Natural killer cell (primary cell): ENCODE data around the gene HEATR1. TPM values are rescaled to one million over a fixed set of nuclear protein-coding genes. Genes with fewer than 3 reads are reported as not detected.
A peak's percentile ranks its signal among the peaks of the same experiment; 100 is the strongest.

Experiments
- ATAC-seq, 3 donors: fragments of 150-1000 bp in 2 of 3; fragments of 200-7000 bp in 1 of 3; cut with Tn5 transposase; 1 replicate in 1 of 3; 2 replicates in 2 of 3; pipeline ENCODE4 v1.10.0; 2021; ENCODE audit warnings: mild to moderate bottlenecking in 2 of 3, moderate library complexity in 2 of 3
- DNase-seq, 2 donors: peaks; one replicate each; pipeline versions ENCODE4 v3.0.0 to v3.0.0-alpha.2; 2013 to 2021; ENCODE audit warnings: mixed read lengths in 1 of 2
- H3K27ac ChIP-seq: one replicate; pipeline ENCODE4 v1.5.1; 2013; ENCODE audit warnings: mild to moderate bottlenecking, low read length
- H3K27me3 ChIP-seq: one replicate; pipeline ENCODE4 v1.6.1; 2013; ENCODE audit warnings: low read length; ENCODE audit not compliant: control insufficient read depth, insufficient read depth
- H3K36me3 ChIP-seq: one replicate; pipeline ENCODE4 v1.6.1; 2013; ENCODE audit warnings: low read length; ENCODE audit not compliant: control insufficient read depth, insufficient read depth
- H3K4me1 ChIP-seq: one replicate; pipeline ENCODE4 v1.6.1; 2013; ENCODE audit warnings: low read length; ENCODE audit not compliant: control insufficient read depth, insufficient read depth
- H3K4me3 ChIP-seq: one replicate; pipeline ENCODE4 v1.5.1; 2013; ENCODE audit warnings: low read length
- H3K9me3 ChIP-seq: one replicate; pipeline ENCODE4 v1.6.1; 2013; ENCODE audit warnings: low read length; ENCODE audit not compliant: control insufficient read depth, insufficient read depth
- H3K27ac Mint-ChIP-seq, 2 donors: one replicate each; pipeline ENCODE4 v1.8.0; 2022; ENCODE audit warnings: mild to moderate bottlenecking in 2 of 2, mixed read lengths in 2 of 2, moderate library complexity in 1 of 2
- H3K27me3 Mint-ChIP-seq, 2 donors: one replicate each; pipeline ENCODE4 v1.8.0; 2022; ENCODE audit warnings: low read depth in 2 of 2, mixed read lengths in 2 of 2
- H3K36me3 Mint-ChIP-seq: one replicate; pipeline ENCODE4 v1.8.0; 2022; ENCODE audit warnings: mixed read lengths
- H3K4me1 Mint-ChIP-seq, 2 donors: one replicate each; pipeline ENCODE4 v1.8.0; 2022; ENCODE audit warnings: mixed read lengths in 2 of 2
- H3K4me3 Mint-ChIP-seq: one replicate; pipeline ENCODE4 v1.8.0; 2022; ENCODE audit warnings: mild to moderate bottlenecking, moderate library complexity, mixed read lengths
- H3K9me3 Mint-ChIP-seq, 2 donors: one replicate each; pipeline ENCODE4 v1.8.0; 2022; ENCODE audit warnings: mixed read lengths in 2 of 2
- CTCF ChIP-seq: fragments of 200-600 bp; IDR thresholded peaks from one replicate; pipeline ENCODE4 v1.8.0; 2022; ENCODE audit warnings: antibody characterized with exemption
- WGBS: methylation state at CpG from one replicate; pipeline ENCODE4 v1.1.7; 2013; ENCODE audit warnings: missing lambda C conversion rate; ENCODE audit not compliant: insufficient coverage; 5-methylcytosine and 5-hydroxymethylcytosine counted together
- intact Hi-C: fragments of 100-400 bp; cut with micrococcal nuclease; formaldehyde crosslinking; loops from one replicate; pipeline ENCODE4 v1.14.2; 2022
- total RNA-seq, 4 donors: library from RNA; stranded (reverse); fragments of 120-200 nt in 1 of 4; gene quantifications; one replicate each; pipeline versions ENCODE4 v1.2.3 to v1.2.4, GENCODE V29; 2013 to 2022

HEATR1 gene
- total RNA-seq, 3 donors from 2014 or later (not counting 1 experiment from before 2014, with no cell fraction given), result 29.0 to 43.0 (median 35.3) TPM

GRCh38 chr1:236523704-236524141 is 80.6 kb downstream of the HEATR1 start, which contains the start of gene LGALS8:
TSS of gene LGALS8 (plus strand) at chr1:236523982. CDS start at chr1:236526071, 2,089 bp downstream.
- Histone ChIP-seq H3K4me1 (peaks cover 11% of the 10 kb centered on the region), H3K27me3 (no peaks in the 10 kb centered on the region), H3K36me3 (peaks cover 17% of the 10 kb centered on the region), H3K4me3 (peak within 1 kb of the TSS; percentile 97), H3K27ac (peak within 1 kb of the TSS; percentile 76), H3K9me3 (no peaks in the 10 kb centered on the region)
- TF ChIP-seq CTCF, result no peak
- under 1% methylated on average over 35 of the region's 35 CpGs for WGBS
- H3K27ac Mint-ChIP-seq, result peak within 1 kb of the TSS; percentile 97 to 98
- ATAC-seq (peak; percentile 79 to 85 (median 82)), DNase-seq (peak; percentile 76 to 92)
- intact Hi-C loops, result loop anchor here (1.0 to 2.0 kb wide), 2 partner anchors 107 to 242 kb away; partner anchors contain the start of gene ERO1B
- H3K36me3 Mint-ChIP-seq, result peaks cover 12% of the 10 kb centered on the region
- peaks cover 9 to 21% of the 10 kb centered on the region in 2 donors for H3K4me1 Mint-ChIP-seq
- peaks cover 0 to 9% of the 10 kb centered on the region in 2 donors for H3K27me3 Mint-ChIP-seq
- peak within 1 kb of the TSS; percentile 99 for H3K4me3 Mint-ChIP-seq
- H3K9me3 Mint-ChIP-seq, result no peaks in the 10 kb centered on the region

- no peak for ATAC-seq
- Mint-ChIP-seq H3K9me3 (no peaks in the 10 kb centered on the region), H3K36me3 (peaks cover 12% of the 10 kb centered on the region), H3K27ac (peak overlapping the region; percentile 97 to 98), H3K4me1 (peaks cover 9 to 21% of the 10 kb centered on the region in 2 donors), H3K27me3 (peaks cover 5 to 10% of the 10 kb centered on the region in 2 donors), H3K4me3 (peak overlapping the region; percentile 99)
- peaks cover 16% of the 10 kb centered on the region for H3K36me3 ChIP-seq
- intact Hi-C loops, result no loop called here
- H3K27me3 ChIP-seq, result no peaks in the 10 kb centered on the region
- peaks cover 11% of the 10 kb centered on the region for H3K4me1 ChIP-seq
- peak overlapping the region; percentile 97 for H3K4me3 ChIP-seq
- DNase-seq, result peak; percentile 17 to 28
- H3K27ac ChIP-seq, result peak overlapping the region; percentile 76
- H3K9me3 ChIP-seq, result no peaks in the 10 kb centered on the region
- TF ChIP-seq CTCF, result no peak
- WGBS, result 42% methylated on average over 25 of the region's 26 CpGs
Measured at GRCh38 chr1:236522937-236523703, 81.2 kb downstream of the HEATR1 start.

GRCh38 chr1:236520445-236521005 is 83.8 kb downstream of the HEATR1 start:
- Mint-ChIP-seq H3K27ac (no peak overlapping the region), H3K4me1 (peaks cover 9 to 29% of the 10 kb centered on the region in 2 donors), H3K4me3 (no peak overlapping the region), H3K27me3 (peaks cover 8 to 16% of the 10 kb centered on the region in 2 donors), H3K36me3 (peaks cover 5% of the 10 kb centered on the region), H3K9me3 (no peaks in the 10 kb centered on the region)
- no peaks in the 10 kb centered on the region for H3K27me3 ChIP-seq
- 94% methylated on average over 4 of the region's 4 CpGs for WGBS
- H3K27ac ChIP-seq, result no peak overlapping the region
- no peaks in the 10 kb centered on the region for H3K9me3 ChIP-seq
- H3K4me3 ChIP-seq, result no peak overlapping the region
- H3K4me1 ChIP-seq, result peaks cover 18% of the 10 kb centered on the region
- TF ChIP-seq CTCF, result no peak
- no peak for ATAC-seq
- no peaks in the 10 kb centered on the region for H3K36me3 ChIP-seq
- intact Hi-C loops, result no loop called here
- no peak for DNase-seq
